Activated naive CD8-positive, alpha-beta T cell treated with anti-CD3 and anti-CD28 coated beads, Interleukin-2, amount 50 U/mL, for 16 hours (primary cell): ENCODE measurements around the gene OSBPL9.
"Not testable (repeated sequence)": the region's sequence is repeated elsewhere in the genome, so short reads cannot be mapped to it uniquely, and the experiment has no call there.

Experiments
- DNase-seq: peaks from one replicate; pipeline ENCODE4 v3.0.0-alpha.2; 2020; ENCODE audit warnings: low read depth, low spot score

The OSBPL9 gene

GRCh38 chr1:51664421-51665240, 47.7 kb downstream of the OSBPL9 start:
- no peak for DNase-seq

- DNase-seq = no peak
These were observed 49.6 kb downstream of the OSBPL9 start for GRCh38 chr1:51666478-51666877.

GRCh38 chr1:51667561-51667960, 50.7 kb downstream of the OSBPL9 start:
- DNase-seq = no peak

- no peak for DNase-seq
These were observed 52.4 kb downstream of the OSBPL9 start for GRCh38 chr1:51669272-51669671.

- no peak for DNase-seq
These were observed 52.9 kb downstream of the OSBPL9 start for GRCh38 chr1:51669816-51670215.

- DNase-seq = no peak
These were observed 54.8 kb downstream of the OSBPL9 start for GRCh38 chr1:51671527-51672325.

- DNase-seq = no peak
These were observed 56.4 kb downstream of the OSBPL9 start for GRCh38 chr1:51673279-51673678.

- DNase-seq = no peak
These were observed 58.4 kb downstream of the OSBPL9 start for GRCh38 chr1:51675177-51675780.

- no peak for DNase-seq
These were observed 62.5 kb downstream of the OSBPL9 start for GRCh38 chr1:51679435-51679834.

GRCh38 chr1:51684776-51685175, 67.9 kb downstream of the OSBPL9 start:
- no peak for DNase-seq

- no peak for DNase-seq
These were observed 69.6 kb downstream of the OSBPL9 start for GRCh38 chr1:51686450-51686849.

GRCh38 chr1:51689075-51689440, 72.2 kb downstream of the OSBPL9 start:
- DNase-seq = no peak

GRCh38 chr1:51689643-51690042, 72.8 kb downstream of the OSBPL9 start:
- no peak for DNase-seq

- DNase-seq = no peak
These were observed 73.5 kb downstream of the OSBPL9 start for GRCh38 chr1:51690285-51690961.

- no peak for DNase-seq
These were observed 75.0 kb downstream of the OSBPL9 start for GRCh38 chr1:51691920-51692319.

- DNase-seq = no peak
These were observed 76.7 kb downstream of the OSBPL9 start for GRCh38 chr1:51693419-51694155.

GRCh38 chr1:51697166-51697565, 80.3 kb downstream of the OSBPL9 start:
- DNase-seq = no peak

- DNase-seq = no peak
These were observed 82.5 kb downstream of the OSBPL9 start for GRCh38 chr1:51699391-51699790.

GRCh38 chr1:51701782-51702181, 84.9 kb downstream of the OSBPL9 start:
- not testable (repeated sequence) for DNase-seq

GRCh38 chr1:51702220-51702619, 85.3 kb downstream of the OSBPL9 start:
- not testable (repeated sequence) for DNase-seq

GRCh38 chr1:51705035-51705434, 88.1 kb downstream of the OSBPL9 start:
- no peak for DNase-seq
